Measurements from ENCODE around the gene SSUH2. TPM values are rescaled to one million over a fixed set of nuclear protein-coding genes. Genes with fewer than 3 reads are reported as not detected.

SSUH2 gene
- total RNA-seq, 4 donors from 2014 or later = 0.62 TPM; not detected in 3

- Histone ChIP-seq H3K36me3 (no peaks in the 10 kb centered on the region), H3K4me3 (no peak overlapping the region), H3K4me1 (no peaks in the 10 kb centered on the region), H3K27ac (no peak overlapping the region), H3K9me3 (no peaks in the 10 kb centered on the region), H3K27me3 (no peaks in the 10 kb centered on the region)
- TF ChIP-seq POLR2AphosphoS5 (IDR thresholded peaks at IDR 0.05) (no peak), EP300 (IDR thresholded peaks at IDR 0.05) (no peak), CTCF (IDR thresholded peaks at IDR 0.05) (no peak), POLR2A (IDR thresholded peaks at IDR 0.05) (no peak)
- WGBS = 78% methylated on average over 11 of the region's 13 CpGs
- no peak for DNase-seq (ENCODE audit: low spot score in 2 of 2)
Measured at GRCh38 chr3:8638994-8639658, 5.5 kb downstream of the SSUH2 start.

GRCh38 chr3:8637348-8637747 lies 7.2 kb downstream of the SSUH2 start:
- no peak overlapping the region for H3K27ac ChIP-seq
- DNase-seq (ENCODE audit: low spot score in 2 of 2) = no peak
- TF ChIP-seq POLR2AphosphoS5 (IDR thresholded peaks at IDR 0.05) (no peak), CTCF (IDR thresholded peaks at IDR 0.05) (no peak), POLR2A (IDR thresholded peaks at IDR 0.05) (no peak), EP300 (IDR thresholded peaks at IDR 0.05) (no peak)
- H3K36me3 ChIP-seq = no peaks in the 10 kb centered on the region
- no peak overlapping the region for H3K4me3 ChIP-seq
- no peaks in the 10 kb centered on the region for H3K9me3 ChIP-seq
- WGBS = 100% methylated on average over 1 of the region's 1 CpG
- no peaks in the 10 kb centered on the region for H3K27me3 ChIP-seq
- H3K4me1 ChIP-seq = peaks cover 4% of the 10 kb centered on the region

- Histone ChIP-seq H3K4me1 (peaks cover 11% of the 10 kb centered on the region), H3K27ac (no peak overlapping the region), H3K4me3 (no peak overlapping the region), H3K9me3 (no peaks in the 10 kb centered on the region), H3K27me3 (no peaks in the 10 kb centered on the region), H3K36me3 (no peaks in the 10 kb centered on the region)
- TF ChIP-seq CTCF (IDR thresholded peaks at IDR 0.05) (no peak), EP300 (IDR thresholded peaks at IDR 0.05) (no peak), POLR2A (IDR thresholded peaks at IDR 0.05) (no peak), POLR2AphosphoS5 (IDR thresholded peaks at IDR 0.05) (no peak)
- peak in 1 of 2 donors; percentile 28 for DNase-seq (ENCODE audit: low spot score in 2 of 2)
- WGBS = 73% methylated on average over 7 of the region's 7 CpGs
Measured at GRCh38 chr3:8635631-8636030, 9.0 kb downstream of the SSUH2 start.

- peak in 1 of 2 donors; percentile 24 for DNase-seq (ENCODE audit: low spot score in 2 of 2)
- Histone ChIP-seq H3K27me3 (no peaks in the 10 kb centered on the region), H3K36me3 (no peaks in the 10 kb centered on the region), H3K9me3 (no peaks in the 10 kb centered on the region), H3K4me3 (no peak overlapping the region), H3K4me1 (peaks cover 11% of the 10 kb centered on the region), H3K27ac (no peak overlapping the region)
- WGBS = 100% methylated on average over 2 of the region's 2 CpGs
- TF ChIP-seq POLR2A (IDR thresholded peaks at IDR 0.05) = no peak
- TF ChIP-seq CTCF (IDR thresholded peaks at IDR 0.05) = no peak
- TF ChIP-seq EP300 (IDR thresholded peaks at IDR 0.05) = no peak
- TF ChIP-seq POLR2AphosphoS5 (IDR thresholded peaks at IDR 0.05) = no peak
Measured at GRCh38 chr3:8635125-8635524, 9.5 kb downstream of the SSUH2 start.

- TF ChIP-seq POLR2A (IDR thresholded peaks at IDR 0.05) (no peak), CTCF (IDR thresholded peaks at IDR 0.05) (no peak), POLR2AphosphoS5 (IDR thresholded peaks at IDR 0.05) (no peak), EP300 (IDR thresholded peaks at IDR 0.05) (no peak)
- no peaks in the 10 kb centered on the region for H3K27me3 ChIP-seq
- WGBS = 42% methylated on average over 7 of the region's 7 CpGs
- H3K9me3 ChIP-seq = no peaks in the 10 kb centered on the region
- no peak overlapping the region for H3K27ac ChIP-seq
- peak in 1 of 2 donors; percentile 8 for DNase-seq (ENCODE audit: low spot score in 2 of 2)
- no peak overlapping the region for H3K4me3 ChIP-seq
- H3K4me1 ChIP-seq = peaks cover 25% of the 10 kb centered on the region
- no peaks in the 10 kb centered on the region for H3K36me3 ChIP-seq
Measured at GRCh38 chr3:8632402-8633237, 12.0 kb downstream of the SSUH2 start.

All from suprapubic skin (tissue), 4 donors.